GM21786 (cell line): ENCODE results near the gene MMD.
"Not testable (repeated sequence)": the region's sequence is repeated elsewhere in the genome, so short reads cannot be mapped to it uniquely, and the experiment has no call there.

Experiments used
- ATAC-seq: cut with Tn5 transposase; IDR thresholded peaks from one replicate; pipeline ENCODE4 v1.9.1; 2021; ENCODE audit not compliant: unreplicated experiment

Gene MMD

DNA sequence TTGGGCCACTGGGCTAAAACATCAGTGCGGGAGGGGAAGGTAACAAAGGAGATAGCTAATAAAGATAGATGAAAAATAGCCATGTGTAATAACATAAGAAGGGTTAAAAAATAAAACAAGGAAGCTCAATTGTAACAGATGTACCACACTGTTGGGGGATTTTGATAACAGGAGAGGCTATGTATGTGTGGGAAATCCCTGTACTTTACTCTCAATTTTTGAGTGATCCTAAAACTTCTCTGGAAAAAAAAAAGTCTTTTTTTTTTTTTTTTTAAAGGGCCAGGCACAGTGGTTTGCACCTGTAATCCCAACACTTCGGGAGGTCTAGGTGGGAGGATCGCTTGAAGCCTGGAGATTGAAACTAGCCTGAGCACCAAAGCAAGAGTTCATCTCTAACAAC lies 1.9 kb upstream of the MMD start:
- no peak for ATAC-seq

DNA sequence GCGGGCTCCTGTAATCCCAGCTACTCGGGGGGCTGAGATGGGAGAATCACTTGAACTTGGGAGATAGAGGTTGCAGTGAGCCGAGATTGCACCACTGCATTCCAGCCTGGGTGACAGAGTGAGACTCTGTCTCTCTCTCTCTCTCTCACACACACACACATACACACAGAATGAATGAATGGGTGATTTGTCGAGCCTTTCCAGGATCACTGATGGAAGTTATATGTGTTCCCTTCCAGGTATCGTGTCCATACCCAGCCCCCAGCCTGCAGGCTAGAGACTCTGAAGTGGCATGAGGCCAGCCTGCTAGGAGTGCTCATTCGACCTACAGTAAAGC lies 1.2 kb upstream of the MMD start:
- ATAC-seq: not testable (repeated sequence)

GRCh38 chr17:55420776-55421178 lies 858 bp downstream of the MMD start:
- ATAC-seq: no peak

- peak; percentile 39 for ATAC-seq
Measured at GRCh38 chr17:55420067-55420775, 1.4 kb downstream of the MMD start.

GRCh38 chr17:55418369-55419268 lies 3.0 kb downstream of the MMD start:
- no peak for ATAC-seq

DNA sequence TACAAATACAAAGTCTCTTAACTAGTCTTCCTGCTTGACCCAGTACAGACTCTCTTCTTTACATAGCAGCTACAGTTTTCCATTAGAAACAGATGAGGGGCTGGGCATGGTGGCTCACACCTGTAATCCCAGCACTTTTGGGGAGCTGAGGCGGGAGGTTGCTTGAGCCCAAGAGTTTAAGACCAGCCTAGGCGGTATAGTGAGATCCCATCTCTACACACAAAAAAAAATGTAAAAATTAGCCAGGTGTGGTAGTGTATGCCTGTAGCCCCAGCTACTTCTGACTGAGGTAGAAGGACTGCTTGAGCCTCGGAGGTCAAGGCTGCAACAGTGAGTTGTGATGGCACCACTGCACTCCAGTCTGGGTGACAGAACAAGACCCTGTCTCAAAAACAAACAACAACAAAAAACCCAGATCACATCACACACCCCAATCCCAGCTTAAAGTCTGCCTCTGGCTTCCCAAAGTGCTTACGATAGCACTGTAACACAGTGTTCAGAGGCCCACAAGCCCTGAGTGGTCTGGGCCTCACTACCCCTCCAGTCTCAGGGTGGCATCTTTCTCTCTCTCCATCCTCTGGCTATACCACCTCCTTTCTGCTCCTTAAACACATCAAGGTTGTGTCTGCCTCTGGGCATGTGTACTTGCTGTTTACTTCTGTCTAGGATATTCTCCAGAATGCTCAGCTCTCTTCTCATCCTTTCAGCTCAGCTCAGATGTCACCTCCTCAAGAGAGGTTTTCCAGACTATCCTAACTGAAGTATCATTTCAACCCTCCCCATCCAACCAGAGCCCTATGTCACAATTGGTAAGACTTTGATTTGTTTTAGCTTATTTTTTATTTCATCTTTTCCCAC lies 4.0 kb downstream of the MMD start:
- no peak for ATAC-seq

DNA sequence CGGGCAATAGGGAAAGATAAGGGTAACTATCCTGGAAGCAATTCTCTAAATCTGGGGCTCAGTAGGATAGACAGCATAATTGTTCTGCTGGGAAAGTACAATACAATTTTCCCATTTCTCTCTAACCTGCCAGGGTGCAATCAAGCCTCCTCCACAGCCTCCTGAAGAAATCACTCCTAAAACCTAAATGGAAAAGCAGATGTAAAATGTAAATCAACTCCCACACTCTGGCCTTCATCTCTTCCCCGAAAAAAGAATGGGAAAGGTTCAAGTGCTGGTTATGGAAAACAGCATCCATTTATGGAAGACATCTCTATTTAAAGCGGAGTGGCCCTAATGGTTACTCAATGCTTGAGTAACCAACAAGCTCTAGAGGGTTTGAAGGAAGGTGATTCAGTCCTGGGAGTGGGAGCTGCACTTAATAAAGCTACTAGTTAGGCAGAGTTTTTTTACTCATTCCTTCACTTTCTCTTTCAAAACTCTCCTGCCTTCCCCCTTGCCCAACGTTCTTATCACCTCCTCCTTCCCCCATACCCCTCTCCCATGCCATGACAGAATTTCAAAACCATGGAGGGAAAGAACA lies 5.1 kb downstream of the MMD start:
- no peak for ATAC-seq

DNA sequence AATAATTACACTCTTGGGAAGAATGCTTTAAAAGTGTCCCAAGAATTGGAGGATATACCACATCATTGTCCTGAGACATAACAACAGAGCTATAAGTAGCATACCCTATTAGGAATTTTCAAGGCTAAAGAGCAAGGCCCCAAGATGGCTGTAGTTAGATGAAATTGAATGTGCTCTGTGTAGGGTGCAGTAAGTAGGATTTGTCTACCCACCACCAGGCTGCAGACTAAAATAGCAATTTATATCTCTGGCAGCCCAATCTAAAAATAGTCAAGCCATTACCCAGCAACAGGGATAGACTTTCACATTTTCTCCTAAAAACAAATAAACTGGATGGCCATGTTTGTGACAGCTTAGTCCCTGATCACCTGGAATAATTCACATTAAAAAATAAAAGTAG lies 5.6 kb downstream of the MMD start:
- no peak for ATAC-seq

DNA sequence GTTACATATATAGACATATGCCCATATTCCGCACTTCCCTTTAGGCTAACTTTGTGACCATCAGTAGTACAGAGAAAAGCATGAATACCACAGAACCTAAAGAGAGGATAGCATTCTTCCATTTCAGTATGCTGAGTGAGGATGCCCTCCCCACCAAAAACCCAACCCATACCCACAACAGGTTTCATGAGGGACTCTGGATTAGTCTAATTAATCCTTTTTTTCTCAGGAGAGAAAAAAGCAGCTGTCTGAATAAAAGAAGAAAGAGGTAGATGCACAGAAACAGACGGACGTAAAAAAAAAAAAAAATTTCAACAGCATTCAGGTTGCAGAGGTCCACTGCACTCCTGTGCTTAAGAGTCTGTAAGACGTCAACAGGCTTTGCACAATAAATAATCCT lies 6.7 kb downstream of the MMD start:
- ATAC-seq: no peak

DNA sequence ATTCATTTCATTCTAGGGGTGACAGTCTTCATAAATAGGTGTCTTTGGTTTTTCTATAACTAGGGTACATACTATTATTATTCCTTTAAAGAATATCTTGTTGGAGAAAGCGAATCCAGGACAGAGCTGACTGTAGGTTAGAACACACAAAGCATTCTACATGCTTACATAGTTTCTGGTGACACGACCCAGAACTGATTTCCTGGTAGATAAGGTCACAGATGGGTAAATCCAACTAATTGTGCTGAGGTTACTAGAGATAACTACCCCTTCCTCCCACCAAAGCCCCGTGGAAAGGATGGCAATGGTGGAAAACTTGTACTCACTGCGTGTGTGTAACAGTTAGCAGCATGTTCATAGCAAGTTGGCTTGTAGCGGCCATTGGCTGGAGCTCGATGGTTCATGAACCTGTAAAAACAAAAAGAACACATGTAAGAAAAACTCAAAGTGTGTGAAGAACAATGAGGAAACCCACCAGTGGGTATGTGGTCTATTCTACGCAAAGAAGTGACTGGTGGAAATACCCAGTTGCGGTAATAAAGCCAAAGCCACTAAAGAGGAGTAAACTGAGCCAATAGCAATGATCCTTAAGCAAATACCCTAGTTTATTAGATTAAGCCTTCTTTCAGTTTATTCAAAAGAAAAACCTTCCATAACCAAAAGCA lies 7.7 kb downstream of the MMD start:
- ATAC-seq: no peak

GRCh38 chr17:55411463-55411855 lies 10.2 kb downstream of the MMD start:
- ATAC-seq: no peak

GRCh38 chr17:55410722-55411462 lies 10.7 kb downstream of the MMD start:
- ATAC-seq: no peak

DNA sequence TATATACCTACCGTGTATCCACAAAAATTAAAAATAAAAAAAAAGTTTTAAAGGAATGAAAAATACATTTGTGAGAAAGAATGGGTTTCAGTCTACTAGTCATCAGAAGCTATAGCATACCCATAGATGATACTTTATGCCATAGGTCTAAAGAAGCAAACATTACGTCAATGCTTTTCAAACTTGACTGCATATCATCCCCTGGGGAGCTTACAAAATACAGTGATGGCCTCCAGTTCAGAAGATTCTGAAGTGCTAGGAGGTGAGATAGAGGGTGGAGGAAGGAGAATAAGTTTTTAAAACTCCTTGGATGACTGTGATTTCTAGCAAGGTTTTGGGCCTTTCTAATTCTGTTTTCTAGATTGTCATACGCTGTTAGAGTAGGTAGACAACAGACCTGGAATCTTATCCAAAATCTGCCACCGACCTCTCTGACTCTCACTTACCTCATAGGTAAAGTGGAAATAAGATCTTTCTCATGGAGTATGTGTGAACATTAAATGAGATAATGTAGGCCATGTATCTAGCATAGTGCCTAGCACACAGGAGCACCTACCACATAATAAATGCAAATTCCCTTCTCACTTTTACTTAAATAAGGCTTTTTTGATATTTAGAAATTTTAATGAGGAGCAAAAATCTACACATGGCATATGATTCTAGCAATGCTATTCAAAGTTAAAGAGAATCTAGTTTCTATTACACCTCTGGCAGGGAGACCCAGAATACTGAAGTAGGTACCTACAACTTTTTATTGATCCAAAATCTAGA lies 12.4 kb downstream of the MMD start:
- no peak for ATAC-seq

DNA sequence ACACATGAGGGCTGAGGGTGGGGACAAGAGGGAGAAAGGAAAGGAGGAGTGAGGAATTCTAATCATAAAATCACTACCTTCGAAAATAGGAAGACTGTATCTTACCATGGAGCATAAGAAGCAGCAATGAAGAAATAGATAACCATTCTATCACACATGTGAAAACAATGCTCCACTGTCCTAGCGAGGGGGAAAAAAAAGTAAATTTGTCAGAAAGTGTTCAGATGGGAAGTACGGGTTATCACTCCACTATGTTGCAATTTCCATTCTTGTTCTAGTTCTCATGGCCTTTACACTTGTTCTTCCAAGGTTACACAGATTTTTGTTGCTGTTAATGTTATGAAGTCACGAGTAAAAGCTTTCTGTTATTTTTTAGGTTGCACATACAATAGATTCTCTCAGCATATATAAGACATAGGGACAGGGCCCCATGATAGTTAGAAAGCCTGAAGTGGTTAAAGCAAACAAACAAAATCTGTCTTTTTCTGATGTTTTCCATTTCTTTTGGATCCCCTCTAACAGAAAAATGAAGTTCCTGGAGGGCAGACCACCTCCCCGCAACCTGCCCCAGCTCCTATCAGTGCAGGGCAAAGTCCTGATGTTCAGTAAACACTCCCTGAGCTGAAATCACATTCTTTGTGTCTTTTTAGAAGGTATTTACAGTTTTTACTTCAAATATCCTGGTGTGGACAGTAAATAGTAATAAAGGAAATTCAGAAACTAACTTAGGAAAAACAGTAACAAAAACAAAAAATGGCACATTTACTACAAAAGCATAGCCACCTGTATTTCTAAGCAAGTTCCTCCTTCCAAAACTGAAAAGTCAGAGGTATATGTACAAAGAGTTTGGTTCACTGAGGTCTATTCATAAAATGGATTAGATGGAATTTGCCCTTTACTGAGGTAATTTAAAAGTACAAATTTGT lies 13.7 kb downstream of the MMD start:
- ATAC-seq: no peak

- ATAC-seq: no peak
Measured at GRCh38 chr17:55405600-55405999, 16.0 kb downstream of the MMD start.

- ATAC-seq: not testable (repeated sequence)
Measured at GRCh38 chr17:55404197-55404596, 17.4 kb downstream of the MMD start.

GRCh38 chr17:55402374-55402773 lies 19.3 kb downstream of the MMD start:
- no peak for ATAC-seq

DNA sequence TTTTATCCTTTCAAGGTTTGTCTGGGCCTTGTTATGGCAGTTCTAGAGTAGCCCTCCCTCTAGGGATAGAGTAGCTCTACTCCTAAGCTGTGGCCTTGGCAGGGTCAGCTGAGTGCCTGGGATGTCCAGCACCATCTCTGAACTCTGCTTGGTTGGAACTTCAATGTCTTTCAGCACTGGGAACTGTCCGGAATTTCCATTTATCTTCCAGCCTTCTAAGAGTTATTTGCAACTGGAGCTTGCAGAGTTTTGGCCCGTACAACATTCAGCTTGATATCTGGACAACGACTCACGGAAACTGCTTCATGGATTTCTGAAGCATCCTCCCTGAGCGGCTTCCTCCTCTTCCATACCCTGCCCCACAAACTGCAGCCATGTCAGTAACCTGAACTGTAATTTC lies 22.9 kb downstream of the MMD start:
- ATAC-seq: no peak
